ENCODE data around the gene CD274.

- no peak for TF ChIP-seq CTCF (IDR thresholded peaks at IDR 0.05; ENCODE audit: low read length)
- no peak for TF ChIP-seq EZH2 (optimal IDR thresholded peaks at IDR 0.05; ENCODE audit: low read depth, low read length)
These were observed 42.8 kb downstream of the CD274 start for GRCh38 chr9:5492965-5493678.

Measured in MM.1S (cell line).